GM18909 (cell line): Measurements from ENCODE around the gene TRDMT1.

ENCODE experiments used
- ATAC-seq: cut with Tn5 transposase; IDR thresholded peaks from one replicate; pipeline ENCODE4 v1.9.1; 2021; ENCODE audit warnings: mild to moderate bottlenecking; ENCODE audit not compliant: unreplicated experiment, poor library complexity

The TRDMT1 gene

GRCh38 chr10:17213646-17214349, 12.3 kb upstream of the TRDMT1 start:
- ATAC-seq, result no peak

- ATAC-seq, result no peak
Observed at GRCh38 chr10:17212802-17213221, 11.3 kb upstream of the TRDMT1 start.

GRCh38 chr10:17210361-17210760, 8.9 kb upstream of the TRDMT1 start:
- no peak for ATAC-seq

- ATAC-seq, result no peak
Observed at GRCh38 chr10:17209881-17210280, 8.4 kb upstream of the TRDMT1 start.

- no peak for ATAC-seq
Observed at GRCh38 chr10:17209302-17209701, 7.8 kb upstream of the TRDMT1 start.

- no peak for ATAC-seq
Observed at GRCh38 chr10:17208476-17208875, 7.0 kb upstream of the TRDMT1 start.

- peak; percentile 65 for ATAC-seq
Observed at GRCh38 chr10:17206210-17206709, 4.8 kb upstream of the TRDMT1 start.

GRCh38 chr10:17203416-17203815, 1.9 kb upstream of the TRDMT1 start:
- ATAC-seq, result no peak

- no peak for ATAC-seq
Observed at GRCh38 chr10:17202999-17203398, 1.5 kb upstream of the TRDMT1 start.

GRCh38 chr10:17202506-17202905, 1.0 kb upstream of the TRDMT1 start:
- ATAC-seq, result no peak

GRCh38 chr10:17201794-17202116, 283 bp upstream of the TRDMT1 start:
- ATAC-seq, result no peak

GRCh38 chr10:17200001-17200911, 1.2 kb downstream of the TRDMT1 start:
- no peak for ATAC-seq

- ATAC-seq, result no peak
Observed at GRCh38 chr10:17199351-17199804, 2.1 kb downstream of the TRDMT1 start.

GRCh38 chr10:17196573-17196972, 4.9 kb downstream of the TRDMT1 start:
- ATAC-seq, result no peak

- ATAC-seq, result no peak
Observed at GRCh38 chr10:17196045-17196444, 5.4 kb downstream of the TRDMT1 start.

- no peak for ATAC-seq
Observed at GRCh38 chr10:17195083-17195482, 6.4 kb downstream of the TRDMT1 start.

- no peak for ATAC-seq
Observed at GRCh38 chr10:17190602-17191001, 10.9 kb downstream of the TRDMT1 start.

GRCh38 chr10:17188644-17189172, 12.8 kb downstream of the TRDMT1 start:
- ATAC-seq, result no peak

- no peak for ATAC-seq
Observed at GRCh38 chr10:17185873-17186272, 15.6 kb downstream of the TRDMT1 start.

- no peak for ATAC-seq
Observed at GRCh38 chr10:17183110-17183509, 18.4 kb downstream of the TRDMT1 start.

GRCh38 chr10:17181751-17182150, 19.7 kb downstream of the TRDMT1 start:
- ATAC-seq, result no peak
